Hematopoietic multipotent progenitor cell treated with erythropoietin and hydrocortisone succinate and interleukin-3 and kit ligand, for 6 days (in vitro differentiated cells): ENCODE measurements around the gene RILPL1.
"Not testable (repeated sequence)": the region's sequence is repeated elsewhere in the genome, so short reads cannot be mapped to it uniquely, and the experiment has no call there.

Experiments
- DNase-seq: peaks from one replicate; pipeline ENCODE4 v3.0.0-alpha.2; 2015

Gene RILPL1

GRCh38 chr12:123529686-123530085, 3.8 kb downstream of the RILPL1 start:
- no peak for DNase-seq

DNA sequence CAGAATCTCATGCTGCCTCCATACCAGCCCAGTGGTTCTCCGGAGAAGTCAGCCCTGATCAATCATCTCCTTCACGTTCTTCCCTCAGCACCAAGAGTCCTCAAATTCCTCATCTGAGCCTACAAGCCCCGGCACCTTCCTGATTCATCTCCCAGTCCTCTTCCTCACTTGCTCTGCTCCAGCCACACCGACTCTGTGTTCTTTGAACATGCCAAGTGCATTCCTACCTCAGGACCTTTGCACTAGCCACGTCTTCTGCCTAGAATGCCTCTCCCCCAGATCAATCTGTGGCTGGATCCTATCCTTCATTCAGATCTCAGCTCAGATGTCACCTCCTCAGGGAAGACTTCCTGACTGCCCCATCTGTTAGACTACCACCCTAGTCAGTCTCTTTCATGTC, 4.7 kb downstream of the RILPL1 start:
- DNase-seq: no peak

DNA sequence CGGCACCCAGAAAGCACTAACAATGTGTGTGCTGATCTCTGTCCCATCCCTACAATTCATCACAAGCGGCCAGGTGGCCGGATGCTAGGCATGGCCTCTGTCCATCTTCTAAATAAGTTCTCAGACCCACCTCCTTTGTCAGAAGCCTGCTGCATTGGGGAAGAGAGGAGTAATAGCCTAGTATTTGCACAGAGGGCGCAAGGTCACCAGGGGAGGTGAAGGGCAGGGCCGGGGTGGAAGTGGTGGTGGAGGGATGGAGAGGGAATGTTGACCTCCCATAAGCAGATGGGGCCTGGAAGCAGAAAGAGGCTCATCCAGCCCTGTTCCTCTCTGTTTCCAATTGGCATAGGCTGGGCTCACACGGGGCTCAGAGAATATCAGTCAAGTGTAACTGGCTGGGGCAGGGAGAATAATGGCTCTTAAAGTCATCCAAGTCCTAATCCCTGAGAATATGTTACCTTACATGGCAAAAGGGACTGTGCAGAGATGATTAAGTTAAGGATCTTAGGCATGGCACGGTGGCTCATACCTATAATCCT, 6.9 kb downstream of the RILPL1 start:
- DNase-seq: no peak

DNA sequence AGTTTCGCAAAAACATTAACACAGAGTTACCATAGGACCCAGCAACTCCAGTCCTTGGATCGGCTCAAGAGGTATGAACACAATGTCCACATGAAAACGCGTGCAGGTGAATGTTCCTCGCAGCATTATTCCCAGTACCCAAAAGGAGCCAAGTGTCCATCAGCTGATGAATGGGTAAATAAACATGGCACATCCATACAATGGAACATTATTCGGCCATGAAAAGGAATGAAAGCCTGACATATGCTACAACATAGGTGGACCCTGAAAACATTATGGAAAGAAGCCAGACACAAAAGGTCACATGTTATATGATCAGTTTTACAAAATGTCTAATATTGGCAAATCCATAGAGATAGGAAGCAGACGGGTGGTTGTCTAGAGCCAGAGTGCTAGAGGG, 9.1 kb downstream of the RILPL1 start:
- DNase-seq: no peak

- DNase-seq: no peak
Measured at GRCh38 chr12:123523518-123523917, 10.0 kb downstream of the RILPL1 start.

DNA sequence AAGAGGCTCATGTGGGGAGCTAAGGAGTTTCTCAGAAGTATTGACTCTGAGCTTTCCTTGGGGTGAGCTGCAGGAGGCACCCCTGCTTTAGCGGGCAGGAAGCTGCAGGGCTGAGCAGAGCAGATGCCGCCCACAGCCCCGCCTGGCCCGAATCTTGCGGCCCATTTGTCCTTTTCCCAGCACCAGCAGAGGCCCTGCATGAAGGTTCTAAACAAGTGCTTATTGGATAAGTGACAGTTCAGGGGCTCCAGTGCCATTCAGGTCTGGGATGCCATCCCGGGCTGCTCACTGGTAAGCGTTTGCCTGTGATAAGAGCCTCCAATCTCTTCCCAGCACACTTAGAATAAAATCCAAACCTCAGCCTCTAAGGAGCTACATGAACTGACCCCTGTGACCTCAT, 11.4 kb downstream of the RILPL1 start:
- DNase-seq: no peak

- DNase-seq: no peak
Measured at GRCh38 chr12:123520567-123521474, 12.7 kb downstream of the RILPL1 start.

DNA sequence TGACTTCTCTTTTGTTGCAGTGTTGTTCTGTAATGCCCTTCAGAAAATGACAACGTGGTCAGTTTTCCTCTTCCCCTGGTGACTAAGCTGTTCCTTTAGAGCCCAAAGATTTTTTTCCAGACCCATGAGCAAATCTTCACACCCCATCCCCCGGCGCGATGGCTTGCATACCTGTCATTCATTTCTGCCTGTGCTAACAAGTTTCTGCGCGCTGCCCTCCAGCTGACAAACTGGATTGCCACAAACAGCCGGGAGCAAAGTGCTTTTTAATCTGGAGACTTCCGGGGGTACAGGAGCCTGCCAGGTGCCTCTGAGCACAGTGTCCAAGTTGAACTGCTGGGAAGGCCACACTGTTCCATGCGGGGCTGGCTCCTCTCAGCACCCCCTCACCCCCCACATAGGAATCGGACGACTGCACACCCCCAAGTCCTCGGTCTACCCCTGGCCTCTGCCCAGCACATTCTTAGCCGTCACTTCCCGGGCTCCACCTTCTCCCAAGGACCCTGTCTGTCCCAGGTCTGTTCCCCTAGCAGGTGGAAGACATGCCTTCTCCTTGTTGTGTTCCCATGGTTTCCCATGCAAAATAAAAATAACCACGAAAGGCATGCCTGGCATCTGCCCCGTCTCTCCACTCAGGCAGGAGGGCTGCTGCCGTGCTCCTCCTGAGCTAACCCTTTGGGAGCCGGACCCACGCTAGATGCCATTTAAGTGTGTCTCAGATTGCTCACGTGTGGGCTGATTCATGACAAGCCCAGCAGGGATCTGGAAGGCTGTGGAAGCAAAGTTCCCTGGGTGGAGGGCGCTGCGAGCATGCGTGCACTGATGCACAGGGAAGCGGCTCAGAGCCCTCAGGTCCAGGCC, 14.1 kb downstream of the RILPL1 start:
- DNase-seq: no peak

DNA sequence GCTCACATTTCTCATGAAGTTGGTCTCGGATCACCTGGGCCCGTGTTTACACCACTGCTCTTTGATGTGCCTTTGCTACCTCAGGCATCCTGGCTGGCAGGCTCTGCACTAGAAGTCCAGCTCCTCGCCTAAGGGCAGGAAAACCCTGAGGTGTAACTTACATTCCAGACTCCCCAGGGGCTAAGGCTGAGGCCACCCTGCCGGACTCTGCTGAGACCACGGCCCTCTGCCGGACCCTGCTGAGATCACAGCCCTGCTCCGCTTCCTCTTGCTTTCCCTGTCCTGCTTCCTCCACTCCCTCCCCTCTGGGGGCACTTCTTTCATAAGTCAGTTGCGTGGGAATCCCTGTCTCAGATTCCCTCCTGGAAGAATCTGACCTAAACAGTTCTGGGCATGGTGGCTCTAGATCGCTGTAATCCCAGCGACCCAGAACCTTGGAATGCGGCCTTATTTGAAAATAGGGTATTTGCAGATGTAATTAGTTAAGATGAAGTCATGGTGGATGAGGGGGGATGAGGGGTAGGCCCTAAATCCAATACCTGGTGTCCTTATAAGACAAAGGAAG, 17.2 kb downstream of the RILPL1 start:
- DNase-seq: no peak

DNA sequence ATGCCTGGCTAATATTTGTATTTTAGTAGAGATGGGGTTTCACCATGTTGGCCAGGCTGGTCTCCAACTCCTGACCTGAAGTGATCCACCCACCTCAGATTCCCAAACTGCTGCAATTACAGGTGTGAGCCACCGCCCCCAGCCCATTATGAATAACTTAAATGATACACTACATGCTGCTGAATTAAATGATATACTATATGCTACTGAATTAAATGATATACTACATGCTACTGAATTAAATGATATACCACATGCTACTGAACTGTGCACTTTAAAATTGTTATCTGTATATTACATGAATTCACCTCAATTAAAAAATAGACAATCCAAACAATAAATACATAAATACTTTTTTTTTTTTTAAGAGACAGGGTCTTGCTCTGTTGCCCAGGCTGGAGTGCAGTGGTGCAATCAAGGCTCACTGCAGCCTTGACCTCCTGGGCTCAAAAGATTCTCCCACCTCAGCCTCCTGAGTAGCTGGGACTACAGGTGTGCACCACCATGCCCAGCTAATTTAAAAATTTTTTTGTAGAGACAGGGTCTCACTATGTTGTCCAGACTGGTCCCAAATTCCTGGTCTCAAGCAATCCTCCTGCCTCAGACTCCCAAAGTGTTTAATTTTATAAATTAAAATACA, 18.8 kb downstream of the RILPL1 start:
- not testable (repeated sequence) for DNase-seq

GRCh38 chr12:123513805-123514204, 19.7 kb downstream of the RILPL1 start:
- DNase-seq: no peak

DNA sequence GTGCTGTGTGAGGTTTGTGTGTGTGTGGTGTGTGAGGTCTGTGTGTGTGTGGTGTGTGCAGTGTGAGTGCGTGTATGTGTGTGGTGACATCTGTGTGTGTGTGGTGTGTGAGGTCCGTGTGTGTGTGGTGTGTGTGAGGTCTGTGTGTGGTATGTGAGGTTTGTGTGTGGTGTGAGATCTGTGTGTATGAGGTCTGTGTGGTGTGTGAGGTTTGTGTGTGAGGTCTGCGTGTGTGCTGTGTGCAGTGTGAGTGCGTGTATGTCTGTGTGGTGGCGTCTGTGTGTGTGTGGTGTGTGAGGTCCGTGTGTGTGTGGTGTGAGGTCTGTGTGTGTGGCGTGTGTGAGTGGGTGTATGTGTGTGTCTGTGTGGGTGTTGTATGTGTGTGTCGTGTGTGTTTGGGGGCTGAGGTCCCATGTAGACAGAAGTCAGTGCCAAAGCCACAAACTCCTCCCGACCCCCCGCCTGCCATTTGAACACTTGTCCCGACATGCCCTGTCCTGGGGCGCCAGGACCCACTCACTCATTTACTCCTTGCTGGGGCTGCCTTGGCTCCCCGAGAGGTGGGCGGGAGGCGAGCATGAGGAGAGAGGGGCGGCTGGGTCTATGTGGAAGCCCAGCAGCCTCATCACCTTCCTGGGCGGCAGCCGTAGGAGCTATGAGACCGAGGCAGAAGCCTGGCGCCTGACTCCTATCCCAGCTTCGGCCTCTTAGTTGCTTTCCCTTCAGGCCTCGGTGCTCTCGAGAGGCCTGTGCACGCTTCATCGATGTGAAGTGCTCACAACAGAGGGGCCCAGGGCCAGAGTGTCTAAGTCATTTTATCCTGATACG, 20.5 kb downstream of the RILPL1 start:
- DNase-seq: no peak

DNA sequence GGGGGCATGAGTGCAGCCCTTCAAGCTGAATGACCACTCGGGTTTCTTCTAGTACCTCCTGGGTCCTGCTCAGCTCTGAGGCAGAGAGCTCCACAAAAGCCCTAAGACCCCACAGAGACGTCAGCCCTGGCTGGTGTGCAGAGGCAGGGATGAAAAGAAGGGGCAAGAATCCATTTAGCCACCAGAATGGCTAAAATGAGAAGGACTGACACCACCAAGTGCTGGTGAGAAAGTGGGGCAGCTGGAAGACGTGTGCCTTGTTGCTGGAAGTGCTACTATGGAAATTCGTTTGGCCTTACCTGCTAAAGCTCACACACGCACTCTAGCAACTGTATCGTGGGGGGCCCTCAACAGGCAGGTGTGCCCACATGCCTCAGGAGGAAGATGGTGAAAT, 26.7 kb downstream of the RILPL1 start:
- no peak for DNase-seq

DNA sequence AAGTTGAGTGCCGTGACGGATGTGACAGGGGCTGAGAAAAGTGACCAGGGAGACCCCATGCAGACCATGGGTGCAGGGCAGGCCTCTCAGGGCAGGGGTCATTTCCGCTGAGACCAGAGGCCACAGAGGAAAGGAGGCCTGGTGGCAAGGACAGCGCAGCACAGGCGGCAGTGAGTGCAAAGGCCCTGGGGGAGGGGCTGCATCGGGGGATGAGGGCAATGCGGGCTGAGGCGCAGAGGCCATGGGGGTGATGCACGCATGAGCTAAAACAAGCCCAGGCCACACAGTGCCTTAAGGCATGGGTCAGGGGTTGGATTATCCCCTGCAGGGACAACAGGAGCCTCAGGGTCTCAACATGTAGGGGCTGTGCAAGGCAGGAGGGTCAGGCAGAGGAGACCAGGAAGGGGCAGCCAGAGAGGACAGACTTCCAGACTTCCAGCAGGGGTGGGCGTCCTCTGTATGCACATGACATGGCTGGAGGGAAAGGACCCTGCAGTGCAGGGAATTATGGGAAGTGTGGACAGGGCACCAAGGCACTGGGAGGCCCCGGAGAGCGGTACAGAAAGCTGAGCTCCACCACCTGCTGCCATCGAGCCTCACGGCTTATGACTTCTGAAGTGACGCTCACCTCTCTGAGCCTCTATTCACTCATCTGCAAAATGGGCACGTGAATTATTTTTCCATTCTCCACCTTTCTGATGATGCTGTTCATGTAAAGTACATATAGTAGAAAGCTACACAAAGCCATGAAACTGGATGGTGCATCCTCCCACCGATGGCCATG, 27.3 kb downstream of the RILPL1 start:
- DNase-seq: no peak

- no peak for DNase-seq
Measured at GRCh38 chr12:123502163-123502704, 31.3 kb downstream of the RILPL1 start.

DNA sequence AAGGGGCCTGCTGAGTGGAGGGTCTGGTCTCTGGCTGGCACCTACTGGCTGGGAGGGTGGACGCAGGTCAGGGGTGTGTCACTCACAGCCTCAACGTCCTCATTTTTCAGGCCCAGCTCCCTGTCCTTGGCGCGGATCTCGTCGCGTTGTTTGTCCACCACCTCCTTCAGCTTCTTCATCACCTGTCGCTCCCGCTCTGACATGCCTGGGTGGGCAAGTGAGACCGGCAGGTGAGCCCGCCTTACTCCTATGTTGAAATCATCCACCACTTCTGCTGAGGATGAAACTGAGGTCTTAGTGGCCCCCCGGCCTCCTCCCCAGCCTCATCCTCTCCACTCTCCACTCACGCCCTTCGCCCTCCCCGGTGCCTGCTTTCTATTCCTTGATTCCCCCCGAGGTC, 34.2 kb downstream of the RILPL1 start:
- DNase-seq: no peak

- DNase-seq: no peak
Measured at GRCh38 chr12:123498126-123498825, 35.2 kb downstream of the RILPL1 start.

DNA sequence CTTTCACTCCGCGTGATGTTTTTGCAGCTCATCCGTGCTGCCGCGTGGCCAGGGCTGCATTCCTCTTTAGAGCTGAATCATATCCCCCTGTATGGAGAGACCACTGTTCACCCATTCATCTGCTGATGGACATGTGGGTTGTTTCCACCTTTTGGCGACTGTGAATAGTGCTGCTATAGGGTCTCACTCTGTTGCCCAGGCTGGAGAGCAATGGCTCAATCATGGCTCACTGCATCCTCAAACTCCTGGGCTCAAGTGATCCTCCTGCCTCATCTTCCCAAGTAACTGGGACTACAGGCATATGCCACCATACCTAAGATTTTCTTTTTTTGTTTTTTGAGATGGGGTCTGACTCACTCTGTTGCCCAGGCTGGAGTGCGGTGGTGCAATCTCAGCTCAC, 36.5 kb downstream of the RILPL1 start:
- DNase-seq: no peak

- DNase-seq: no peak
Measured at GRCh38 chr12:123494124-123494851, 39.2 kb downstream of the RILPL1 start.
